Immature natural killer cell (primary cell): ENCODE data around the gene ZNF569. TPM values are rescaled to one million over a fixed set of nuclear protein-coding genes. Genes with fewer than 3 reads are reported as not detected.

Experiments
- DNase-seq, 3 donors: peaks; one replicate each; pipeline ENCODE4 v3.0.0; 2022; ENCODE audit warnings: mixed read lengths in 1 of 3
- H3K27ac Mint-ChIP-seq, 6 donors: one replicate each; pipeline ENCODE4 v1.8.0; 2020; ENCODE audit warnings: mixed read lengths in 6 of 6, mild to moderate bottlenecking in 5 of 6, inconsistent platforms in 4 of 6, moderate library complexity in 3 of 6
- H3K27me3 Mint-ChIP-seq, 3 donors: one replicate each; pipeline ENCODE4 v1.8.0; 2020 to 2021; ENCODE audit warnings: low read depth in 3 of 3, mild to moderate bottlenecking in 3 of 3, mixed read lengths in 3 of 3, moderate library complexity in 3 of 3, inconsistent platforms in 1 of 3
- H3K36me3 Mint-ChIP-seq, 3 donors: one replicate each; pipeline ENCODE4 v1.8.0; 2020; ENCODE audit warnings: mixed read lengths in 3 of 3, inconsistent platforms in 2 of 3, mild to moderate bottlenecking in 2 of 3
- H3K4me1 Mint-ChIP-seq, 2 donors: one replicate each; pipeline ENCODE4 v1.8.0; 2020; ENCODE audit warnings: inconsistent platforms in 2 of 2, mild to moderate bottlenecking in 2 of 2, mixed read lengths in 2 of 2, moderate library complexity in 1 of 2
- H3K4me3 Mint-ChIP-seq, 5 donors: one replicate each; pipeline ENCODE4 v1.8.0; 2020; ENCODE audit warnings: mild to moderate bottlenecking in 5 of 5, mixed read lengths in 5 of 5, inconsistent platforms in 3 of 5, moderate library complexity in 3 of 5
- H3K9me3 Mint-ChIP-seq, 6 donors: one replicate each; pipeline ENCODE4 v1.8.0; 2020; ENCODE audit warnings: mild to moderate bottlenecking in 6 of 6, mixed read lengths in 6 of 6, inconsistent platforms in 4 of 6, moderate library complexity in 3 of 6
- polyA plus RNA-seq, 3 donors: library from polyadenylated mRNA; unstranded; fragments of 300-500 nt; fragmentation: Illumina TruSeq; gene quantifications; one replicate each; pipeline ENCODE4 v1.2.3, GENCODE V29; 2021

ZNF569 gene
- polyA plus RNA-seq, 3 donors from 2014 or later = 4.4 to 8.6 (median 5.0) TPM

DNA sequence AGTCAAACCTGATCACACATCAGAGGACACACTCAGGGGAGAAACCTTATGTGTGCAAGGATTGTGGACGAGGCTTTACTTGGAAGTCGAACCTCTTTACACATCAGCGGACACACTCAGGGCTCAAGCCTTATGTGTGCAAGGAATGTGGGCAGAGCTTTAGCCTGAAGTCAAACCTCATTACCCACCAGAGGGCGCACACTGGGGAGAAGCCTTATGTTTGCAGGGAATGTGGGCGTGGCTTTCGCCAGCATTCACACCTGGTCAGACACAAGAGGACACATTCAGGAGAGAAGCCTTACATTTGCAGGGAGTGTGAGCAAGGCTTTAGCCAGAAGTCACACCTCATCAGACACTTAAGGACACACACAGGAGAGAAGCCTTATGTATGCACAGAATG is 104.5 kb downstream of the ZNF569 start:
- DNase-seq = no peak
- H3K27ac Mint-ChIP-seq = no peak overlapping the region
- no peak overlapping the region for H3K4me3 Mint-ChIP-seq
- H3K36me3 Mint-ChIP-seq = peaks cover 52 to 62% (median 55%) of the 10 kb centered on the region in 3 donors
- H3K27me3 Mint-ChIP-seq = peaks cover 0 to 2% (median 0%) of the 10 kb centered on the region in 3 donors
- H3K9me3 Mint-ChIP-seq = peaks cover 9 to 36% (median 23%) of the 10 kb centered on the region in 6 donors
- no peaks in the 10 kb centered on the region for H3K4me1 Mint-ChIP-seq

DNA sequence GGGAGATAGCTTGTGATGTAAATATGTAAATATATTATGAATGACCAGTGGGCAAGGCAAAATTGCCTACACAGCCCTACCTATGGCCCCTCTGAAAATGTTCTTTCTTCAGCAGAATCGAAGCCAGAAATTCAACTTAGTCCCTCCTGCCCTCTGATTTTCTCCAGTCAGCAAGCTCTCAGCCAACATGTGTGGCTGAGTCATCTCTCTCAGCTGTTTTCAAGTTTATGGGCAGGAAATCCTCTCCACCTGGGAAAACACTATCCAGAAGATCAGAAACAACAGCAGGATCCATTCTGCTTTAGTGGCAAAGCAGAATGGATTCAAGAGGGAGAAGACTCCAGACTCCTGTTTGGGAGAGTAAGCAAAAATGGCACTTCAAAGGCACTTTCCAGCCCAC is 105.2 kb downstream of the ZNF569 start:
- peaks cover 0 to 2% (median 0%) of the 10 kb centered on the region in 3 donors for H3K27me3 Mint-ChIP-seq
- DNase-seq = no peak
- peaks cover 60 to 70% (median 63%) of the 10 kb centered on the region in 3 donors for H3K36me3 Mint-ChIP-seq
- H3K27ac Mint-ChIP-seq = no peak overlapping the region
- no peaks in the 10 kb centered on the region for H3K4me1 Mint-ChIP-seq
- no peak overlapping the region for H3K4me3 Mint-ChIP-seq
- peaks cover 9 to 36% (median 23%) of the 10 kb centered on the region in 6 donors for H3K9me3 Mint-ChIP-seq

Other genes starting within 250 kb of the ZNF569 start
- gene ZNF383, start 249.2 kb downstream of the ZNF569 start, polyA plus RNA-seq = 1 to 10 TPM; 5.9 to 8.7 (median 7.9) TPM
- gene ZNF527, start 96.3 kb downstream of the ZNF569 start, polyA plus RNA-seq = 1 to 10 TPM; 8.1 to 9.9 (median 9.5) TPM
- 10 to 100 TPM in 1 of 3 donors, 1 to 10 TPM in 2; 3.7 to 10.4 (median 4.1) TPM for gene ZNF570, start 1.9 kb upstream of the ZNF569 start, polyA plus RNA-seq
- gene ZNF793, start 39.5 kb upstream of the ZNF569 start, polyA plus RNA-seq = 1 to 10 TPM in 2 of 3 donors, under 1 TPM in 1; 0.13 to 3.0 (median 2.1) TPM
- gene ZNF571, start 127.3 kb upstream of the ZNF569 start, polyA plus RNA-seq = 1 to 10 TPM; 4.1 to 6.2 (median 4.5) TPM
- 1 to 10 TPM; 2.4 to 5.8 (median 2.7) TPM for gene ZNF540, start 127.4 kb upstream of the ZNF569 start, polyA plus RNA-seq
- gene ZFP30, start 188.0 kb upstream of the ZNF569 start, polyA plus RNA-seq = 1 to 10 TPM in 2 of 3 donors, under 1 TPM in 1; 0.95 to 3.7 (median 1.6) TPM